Neural progenitor cell (in vitro differentiated cells): ENCODE data around the gene OR4S2. TPM values are rescaled to one million over a fixed set of nuclear protein-coding genes. Genes with fewer than 3 reads are reported as not detected.

Experiments used
- DNase-seq: peaks from one replicate; pipeline ENCODE4 v3.0.0-alpha.2; 2016; ENCODE audit warnings: low spot score
- H2AFZ ChIP-seq: fragments of 200-600 bp; sonication (generic); replicated peaks from 2 replicates; pipeline ENCODE4 v1.6.1; 2016; ENCODE audit warnings: antibody characterized with exemption
- H3F3A ChIP-seq: fragments of 200-600 bp; sonication (generic); 2 replicates; pipeline ENCODE4 v1.6.1; 2016; ENCODE audit warnings: antibody characterized with exemption, low read depth
- H3K27ac ChIP-seq: fragments of 200-600 bp; sonication (generic); 2 replicates; pipeline ENCODE4 v1.5.1; 2016; ENCODE audit warnings: mild to moderate bottlenecking
- H3K27me3 ChIP-seq: fragments of 200-600 bp; sonication (generic); 2 replicates; pipeline ENCODE4 v1.6.1; 2016; ENCODE audit warnings: mild to moderate bottlenecking, moderate library complexity
- H3K36me3 ChIP-seq: fragments of 200-600 bp; sonication (generic); 2 replicates; pipeline ENCODE4 v1.5.1; 2016
- H3K4me1 ChIP-seq: fragments of 200-600 bp; sonication (generic); 2 replicates; pipeline ENCODE4 v1.6.1; 2016; ENCODE audit warnings: mixed run types
- H3K4me2 ChIP-seq: fragments of 200-600 bp; sonication (generic); 2 replicates; pipeline ENCODE4 v1.6.1; 2016
- H3K4me3 ChIP-seq: fragments of 200-600 bp; sonication (generic); 2 replicates; pipeline ENCODE4 v1.5.1; 2016
- H3K79me2 ChIP-seq: fragments of 200-600 bp; sonication (generic); 2 replicates; pipeline ENCODE4 v1.6.1; 2016; ENCODE audit warnings: low read depth
- H3K9ac ChIP-seq: fragments of 200-600 bp; sonication (generic); 2 replicates; pipeline ENCODE4 v1.6.1; 2016
- H3K9me3 ChIP-seq: fragments of 200-600 bp; sonication (generic); 2 replicates; pipeline ENCODE4 v1.5.1; 2016; ENCODE audit warnings: low read depth
- H4K20me1 ChIP-seq: fragments of 200-600 bp; sonication (generic); 2 replicates; pipeline ENCODE4 v1.6.1; 2016; ENCODE audit warnings: low read depth
- H3K27ac Mint-ChIP-seq: 3 replicates; pipeline ENCODE4 v1.8.0; 2021; ENCODE audit warnings: mixed read lengths
- H3K27me3 Mint-ChIP-seq: 2 replicates; pipeline ENCODE4 v1.8.0; 2022; ENCODE audit warnings: low read depth, mild to moderate bottlenecking, inconsistent platforms, moderate library complexity, mixed read lengths; ENCODE audit not compliant: insufficient read depth
- H3K36me3 Mint-ChIP-seq: 3 replicates; pipeline ENCODE4 v1.8.0; 2021; ENCODE audit warnings: mixed read lengths
- H3K4me1 Mint-ChIP-seq: 3 replicates; pipeline ENCODE4 v1.8.0; 2021; ENCODE audit warnings: mixed read lengths
- H3K4me3 Mint-ChIP-seq: 3 replicates; pipeline ENCODE4 v1.8.0; 2021; ENCODE audit warnings: mild to moderate bottlenecking, moderate library complexity, mixed read lengths
- H3K9me3 Mint-ChIP-seq: 3 replicates; pipeline ENCODE4 v1.8.0; 2020; ENCODE audit warnings: mixed read lengths
- EZH2 ChIP-seq: fragments of 200-600 bp; sonication (generic); IDR thresholded peaks from 2 replicates; pipeline ENCODE4 v1.6.1; 2017; ENCODE audit warnings: antibody characterized with exemption, mild to moderate bottlenecking, moderate library complexity
- EZH2phosphoT487 ChIP-seq: fragments of 200-600 bp; sonication (generic); IDR thresholded peaks from 2 replicates; pipeline ENCODE4 v1.6.1; 2017; ENCODE audit warnings: antibody characterized with exemption
- total RNA-seq: library from RNA; depleted of rRNA; stranded (reverse); fragments of >200 nt; gene quantifications from 2 replicates; pipeline ENCODE4 v1.2.3, GENCODE V29; 2015; ENCODE audit warnings: low replicate concordance
- TF ChIP-seq, protein P1 (sequence below): fragments of 200-600 bp; sonication (generic); IDR thresholded peaks from 2 replicates; pipeline ENCODE4 v1.5.1; 2017; ENCODE audit warnings: antibody characterized with exemption, mild to moderate bottlenecking

OR4S2 gene
- total RNA-seq, 1 donor from 2014 or later, result not detected

- Histone ChIP-seq H3K4me2 (no peak overlapping the region), H4K20me1 (no peaks in the 10 kb centered on the region), H3K27ac (no peak overlapping the region), H3K36me3 (no peaks in the 10 kb centered on the region), H3K79me2 (no peaks in the 10 kb centered on the region), H3K27me3 (no peaks in the 10 kb centered on the region), H3K4me3 (no peak overlapping the region), H3K9me3 (peaks cover 4% of the 10 kb centered on the region), H3F3A (no peaks in the 10 kb centered on the region), H3K9ac (no peak overlapping the region), H3K4me1 (no peaks in the 10 kb centered on the region), H2AFZ (no peak overlapping the region)
- H3K27me3 Mint-ChIP-seq, result peaks cover 2% of the 10 kb centered on the region
- no peaks in the 10 kb centered on the region for H3K9me3 Mint-ChIP-seq
- no peak overlapping the region for H3K27ac Mint-ChIP-seq
- no peak overlapping the region for H3K4me3 Mint-ChIP-seq
- H3K36me3 Mint-ChIP-seq, result no peaks in the 10 kb centered on the region
- no peaks in the 10 kb centered on the region for H3K4me1 Mint-ChIP-seq
- DNase-seq, result no peak
- TF ChIP-seq EZH2, result no peak
- TF ChIP-seq, protein P1, sequence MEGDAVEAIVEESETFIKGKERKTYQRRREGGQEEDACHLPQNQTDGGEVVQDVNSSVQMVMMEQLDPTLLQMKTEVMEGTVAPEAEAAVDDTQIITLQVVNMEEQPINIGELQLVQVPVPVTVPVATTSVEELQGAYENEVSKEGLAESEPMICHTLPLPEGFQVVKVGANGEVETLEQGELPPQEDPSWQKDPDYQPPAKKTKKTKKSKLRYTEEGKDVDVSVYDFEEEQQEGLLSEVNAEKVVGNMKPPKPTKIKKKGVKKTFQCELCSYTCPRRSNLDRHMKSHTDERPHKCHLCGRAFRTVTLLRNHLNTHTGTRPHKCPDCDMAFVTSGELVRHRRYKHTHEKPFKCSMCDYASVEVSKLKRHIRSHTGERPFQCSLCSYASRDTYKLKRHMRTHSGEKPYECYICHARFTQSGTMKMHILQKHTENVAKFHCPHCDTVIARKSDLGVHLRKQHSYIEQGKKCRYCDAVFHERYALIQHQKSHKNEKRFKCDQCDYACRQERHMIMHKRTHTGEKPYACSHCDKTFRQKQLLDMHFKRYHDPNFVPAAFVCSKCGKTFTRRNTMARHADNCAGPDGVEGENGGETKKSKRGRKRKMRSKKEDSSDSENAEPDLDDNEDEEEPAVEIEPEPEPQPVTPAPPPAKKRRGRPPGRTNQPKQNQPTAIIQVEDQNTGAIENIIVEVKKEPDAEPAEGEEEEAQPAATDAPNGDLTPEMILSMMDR, result no peak
- no peak for TF ChIP-seq EZH2phosphoT487
These were observed 25.7 kb downstream of the OR4S2 start for GRCh38 chr11:55673860-55674259.

DNA sequence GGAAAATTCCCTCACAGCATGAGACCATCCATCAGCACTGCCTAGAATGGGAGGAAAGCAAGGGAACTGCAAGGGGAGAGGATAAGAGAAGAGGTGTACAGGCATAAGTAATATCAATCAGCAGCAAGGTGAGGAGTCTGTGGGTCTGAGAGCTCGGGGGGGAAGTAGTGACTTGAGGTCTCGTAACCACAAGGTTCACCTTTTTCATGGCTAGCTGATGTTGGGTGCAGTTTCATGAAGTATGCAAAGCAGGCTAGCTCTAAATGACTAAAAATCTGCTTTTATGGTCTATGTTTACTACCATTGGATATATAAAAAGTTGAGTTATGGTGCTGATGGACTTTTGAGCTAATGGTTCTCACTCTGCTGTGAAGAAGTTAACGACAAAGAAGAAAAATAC, 49.7 kb downstream of the OR4S2 start:
- no peaks in the 10 kb centered on the region for H3K4me1 ChIP-seq
- Mint-ChIP-seq H3K4me3 (no peak overlapping the region), H3K9me3 (peaks cover 14% of the 10 kb centered on the region), H3K27ac (no peak overlapping the region), H3K36me3 (no peaks in the 10 kb centered on the region), H3K4me1 (no peaks in the 10 kb centered on the region), H3K27me3 (no peaks in the 10 kb centered on the region)
- peaks cover 32% of the 10 kb centered on the region for H3K9me3 ChIP-seq
- no peak overlapping the region for H3K4me2 ChIP-seq
- TF ChIP-seq EZH2phosphoT487, result no peak
- TF ChIP-seq, protein P1, result no peak
- no peak for TF ChIP-seq EZH2
- no peak for DNase-seq
- no peak overlapping the region for H3K27ac ChIP-seq
- no peaks in the 10 kb centered on the region for H4K20me1 ChIP-seq
- no peaks in the 10 kb centered on the region for H3F3A ChIP-seq
- H3K36me3 ChIP-seq, result no peaks in the 10 kb centered on the region
- H3K79me2 ChIP-seq, result no peaks in the 10 kb centered on the region
- H3K4me3 ChIP-seq, result no peak overlapping the region
- H3K27me3 ChIP-seq, result no peaks in the 10 kb centered on the region
- no peak overlapping the region for H2AFZ ChIP-seq
- no peak overlapping the region for H3K9ac ChIP-seq

DNA sequence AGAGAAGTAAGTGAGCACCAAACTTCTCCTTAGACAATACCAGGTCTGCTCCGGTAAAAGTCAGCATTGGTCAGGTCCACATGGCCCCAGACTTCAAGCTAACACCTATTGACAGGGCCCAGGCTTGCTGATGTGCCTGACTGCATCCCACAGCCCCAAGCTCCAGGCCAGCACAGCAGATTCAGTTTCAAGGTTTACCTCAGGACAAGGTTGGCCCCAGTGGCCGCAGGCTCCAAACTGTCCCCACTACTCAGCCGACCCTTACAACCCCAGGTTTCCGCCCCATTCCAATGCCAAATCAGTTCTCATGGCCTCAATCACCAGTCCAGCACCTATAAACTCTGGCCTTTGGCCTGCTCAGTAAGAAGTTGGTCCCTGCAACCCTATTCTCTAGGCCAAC, 53.3 kb downstream of the OR4S2 start:
- H3K27me3 ChIP-seq, result no peaks in the 10 kb centered on the region
- no peaks in the 10 kb centered on the region for H3K79me2 ChIP-seq
- no peaks in the 10 kb centered on the region for H3K36me3 Mint-ChIP-seq
- H3K4me1 ChIP-seq, result no peaks in the 10 kb centered on the region
- no peak overlapping the region for H3K27ac Mint-ChIP-seq
- no peaks in the 10 kb centered on the region for H3K27me3 Mint-ChIP-seq
- no peak overlapping the region for H3K4me3 Mint-ChIP-seq
- no peak for TF ChIP-seq EZH2phosphoT487
- TF ChIP-seq, protein P1, result no peak
- TF ChIP-seq EZH2, result no peak
- no peaks in the 10 kb centered on the region for H3K36me3 ChIP-seq
- no peak for DNase-seq
- peaks cover 18% of the 10 kb centered on the region for H3K9me3 ChIP-seq
- H3K9ac ChIP-seq, result no peak overlapping the region
- H3K4me2 ChIP-seq, result no peak overlapping the region
- H3F3A ChIP-seq, result no peaks in the 10 kb centered on the region
- no peak overlapping the region for H3K4me3 ChIP-seq
- no peak overlapping the region for H3K27ac ChIP-seq
- no peak overlapping the region for H2AFZ ChIP-seq
- H4K20me1 ChIP-seq, result no peaks in the 10 kb centered on the region
- H3K9me3 Mint-ChIP-seq, result peaks cover 10% of the 10 kb centered on the region
- no peaks in the 10 kb centered on the region for H3K4me1 Mint-ChIP-seq

Other genes with a start within 250 kb of the OR4S2 start
- not detected in 2 replicates for gene OR4C15, start 93.9 kb upstream of the OR4S2 start, total RNA-seq
- not detected in 2 replicates for gene OR4C16, start 76.2 kb upstream of the OR4S2 start, total RNA-seq
- gene OR4C11, start 40.7 kb upstream of the OR4S2 start, total RNA-seq, result not detected in 2 replicates
- gene OR4P4, start 13.2 kb upstream of the OR4S2 start, total RNA-seq, result not detected in 2 replicates
- not detected in 2 replicates for gene OR4C6, start 13.9 kb downstream of the OR4S2 start, total RNA-seq
- not detected in 2 replicates for gene OR5D13, start 125.1 kb downstream of the OR4S2 start, total RNA-seq
- gene OR5D14, start 147.2 kb downstream of the OR4S2 start, total RNA-seq, result not detected in 2 replicates
- gene OR5L1, start 163.0 kb downstream of the OR4S2 start, total RNA-seq, result not detected in 2 replicates
- gene OR5D18, start 171.3 kb downstream of the OR4S2 start, total RNA-seq, result not detected in 2 replicates
- gene OR5L2, start 178.9 kb downstream of the OR4S2 start, total RNA-seq, result not detected in 2 replicates
- gene OR5D16, start 190.4 kb downstream of the OR4S2 start, total RNA-seq, result not detected in 2 replicates
- gene TRIM51, start 235.0 kb downstream of the OR4S2 start, total RNA-seq, result not detected in 2 replicates